ENCODE measurements around the gene KIF6.

KIF6 gene

DNA sequence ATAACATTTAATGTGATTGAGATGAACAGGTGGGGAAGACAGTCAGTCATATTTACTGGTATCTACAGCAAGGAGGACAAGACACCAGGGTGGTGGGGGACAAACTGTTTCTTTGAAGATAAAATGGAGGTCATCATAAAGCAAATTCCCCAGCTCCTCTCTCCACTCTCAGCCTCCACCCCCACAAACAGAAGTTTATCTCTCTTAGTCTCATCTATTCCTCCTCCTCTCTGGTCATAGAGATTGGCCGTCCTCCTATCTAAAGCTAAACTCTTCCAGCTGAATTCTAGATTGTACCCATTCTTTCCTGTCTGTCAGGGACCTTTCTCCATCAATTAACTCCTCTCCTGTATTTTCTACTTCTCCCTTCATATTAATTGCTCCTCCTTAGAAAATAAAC lies 71.1 kb downstream of the KIF6 start:
- no peak for DNase-seq

DNA sequence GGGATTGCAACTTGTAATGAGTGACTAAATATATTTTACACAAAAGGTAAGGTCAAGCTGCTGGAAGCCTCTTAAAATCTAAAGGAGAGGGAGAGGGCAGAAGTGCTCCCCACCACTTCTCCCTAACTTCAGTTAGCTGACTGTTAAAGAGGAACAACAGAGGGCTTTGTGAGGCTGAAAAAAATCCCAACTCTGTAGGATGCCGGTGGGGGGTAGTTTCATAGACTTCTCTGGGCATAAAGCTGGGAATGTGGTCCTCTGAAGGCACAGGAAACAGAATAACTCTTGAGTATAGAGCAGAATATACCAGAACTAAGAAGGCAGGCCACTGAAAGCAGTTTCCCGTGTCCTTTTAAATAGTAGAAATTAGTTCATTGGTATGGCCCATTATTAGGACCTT lies 71.6 kb downstream of the KIF6 start:
- DNase-seq, result no peak

DNA sequence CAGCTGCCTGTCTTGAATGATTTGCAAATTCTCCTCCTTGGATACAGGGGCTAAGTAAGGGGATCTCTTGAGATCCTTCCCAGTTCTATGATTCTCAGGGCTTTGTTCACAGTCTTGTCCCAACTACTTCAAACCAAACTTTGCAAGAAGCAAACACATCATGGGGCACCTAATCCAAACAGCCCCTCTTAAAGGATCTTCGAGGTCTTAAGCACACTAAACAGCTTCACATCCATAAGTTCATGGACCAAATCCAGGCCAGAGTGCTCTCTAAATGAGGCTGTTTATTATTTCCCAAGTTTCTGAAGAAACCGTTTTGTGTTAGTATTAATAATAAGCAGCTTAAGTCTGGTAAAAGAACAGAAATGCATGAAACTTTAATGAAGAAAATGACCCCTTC lies 75.2 kb downstream of the KIF6 start:
- no peak for DNase-seq

DNA sequence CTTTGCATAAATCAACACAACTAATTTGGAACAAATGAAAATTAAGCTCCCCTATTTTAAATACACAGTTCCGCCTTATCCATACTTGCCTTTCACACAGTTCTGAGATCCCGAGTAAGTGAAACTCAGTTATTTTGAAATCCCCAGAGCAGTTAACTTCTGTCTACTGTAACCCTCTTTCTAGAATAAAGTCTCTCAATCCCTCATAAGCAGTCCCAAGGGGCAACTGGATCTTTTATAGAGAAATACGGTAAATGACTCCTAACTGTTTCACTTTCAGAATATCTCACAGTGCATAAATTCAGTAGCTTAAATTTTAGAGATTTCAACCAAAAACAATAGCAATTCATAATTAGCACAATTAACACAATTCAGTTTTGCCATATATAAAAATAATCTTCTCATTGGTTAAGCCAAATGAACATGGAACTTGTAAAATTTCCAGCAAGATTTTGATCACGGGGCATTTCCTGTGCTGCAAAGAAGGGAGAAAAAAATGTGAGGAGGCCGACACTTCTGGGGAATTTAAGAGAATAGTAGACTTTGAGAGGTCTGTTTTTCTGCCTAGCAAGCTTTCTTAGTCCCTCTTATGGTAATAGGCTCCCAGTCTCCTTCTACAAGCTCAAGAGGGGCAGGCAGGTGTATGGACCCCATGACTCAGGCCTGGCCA lies 78.3 kb downstream of the KIF6 start:
- no peak for DNase-seq

DNA sequence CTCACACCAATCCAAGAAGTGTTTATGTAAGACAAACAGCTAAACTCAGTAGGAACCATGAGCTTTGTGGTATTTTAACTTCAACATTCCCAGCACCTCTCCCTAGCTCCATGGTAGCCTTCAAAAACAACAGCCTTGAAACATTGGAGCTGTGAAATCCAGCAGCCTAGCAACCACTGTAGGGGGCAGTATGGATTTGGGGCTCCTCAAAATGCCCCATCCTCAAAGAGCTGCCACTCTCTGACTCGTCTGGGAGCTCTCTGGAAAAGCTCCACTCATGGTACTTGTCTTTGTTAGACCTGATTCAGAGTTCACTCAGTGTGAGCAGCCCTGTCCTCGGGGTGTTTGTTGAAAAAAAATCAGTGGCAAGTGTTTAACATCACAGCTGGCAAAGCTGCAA lies 82.9 kb downstream of the KIF6 start:
- DNase-seq, result no peak

DNA sequence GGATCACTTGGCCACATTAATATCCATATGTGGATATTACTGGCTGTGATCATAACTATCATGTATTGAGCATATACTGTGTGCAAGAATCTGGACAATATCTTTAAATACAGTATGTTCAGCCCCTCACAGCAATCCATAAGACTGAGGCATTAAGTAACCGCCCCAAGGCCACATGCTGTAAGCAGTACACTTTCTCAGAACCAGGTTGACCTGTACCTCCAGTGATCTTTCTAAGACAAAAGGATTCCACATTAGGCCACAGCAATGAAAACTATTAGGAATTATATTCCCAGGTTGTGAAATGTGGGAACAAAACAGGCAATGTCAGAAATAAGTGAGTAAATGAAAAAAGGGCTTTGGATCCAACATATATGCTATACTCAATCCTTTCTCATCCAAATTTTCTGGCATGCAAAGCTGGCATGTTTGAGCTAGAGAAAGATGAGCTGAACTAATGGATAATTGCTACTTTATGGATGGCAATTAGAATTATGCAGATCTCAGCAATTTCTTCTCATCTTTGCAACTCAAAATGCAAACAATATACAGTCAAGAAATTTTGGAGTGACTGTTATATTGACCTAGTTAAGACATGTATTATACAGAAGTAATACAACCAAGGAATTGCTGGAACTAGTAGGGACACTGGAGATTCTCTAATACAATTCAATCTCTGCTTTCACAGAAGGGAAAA lies 86.9 kb downstream of the KIF6 start:
- DNase-seq, result no peak

DNA sequence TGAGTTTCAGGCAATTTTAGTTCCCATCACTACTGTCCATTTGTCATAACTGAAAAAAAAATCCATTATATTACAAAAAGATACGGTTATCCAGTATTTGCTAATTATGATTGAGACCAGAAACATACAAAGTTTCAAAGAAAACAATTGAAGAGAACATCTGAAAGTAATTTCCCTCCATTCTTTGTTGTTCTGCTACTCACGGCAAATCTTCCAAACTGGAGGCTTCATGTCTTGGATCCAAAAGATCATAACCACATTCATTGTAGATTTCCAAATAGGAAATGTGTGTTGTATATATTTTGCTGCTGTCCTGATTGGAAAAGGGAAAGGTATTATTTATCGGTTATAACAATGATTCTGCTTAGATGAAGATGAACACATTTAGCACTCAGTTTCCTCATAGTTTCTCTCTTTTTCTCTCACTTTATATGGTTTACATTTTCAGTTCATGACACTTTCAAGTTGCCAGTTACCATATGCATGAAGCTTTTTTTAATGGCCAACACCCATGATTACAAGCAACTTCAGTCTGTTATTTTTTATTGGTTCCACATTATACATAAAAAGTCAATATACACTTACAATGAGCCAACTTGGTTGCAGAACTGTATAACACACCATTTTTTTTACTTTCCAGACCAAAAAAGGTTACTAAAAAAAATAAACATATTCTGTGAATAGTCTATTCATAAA lies 90.4 kb downstream of the KIF6 start:
- DNase-seq, result no peak

DNA sequence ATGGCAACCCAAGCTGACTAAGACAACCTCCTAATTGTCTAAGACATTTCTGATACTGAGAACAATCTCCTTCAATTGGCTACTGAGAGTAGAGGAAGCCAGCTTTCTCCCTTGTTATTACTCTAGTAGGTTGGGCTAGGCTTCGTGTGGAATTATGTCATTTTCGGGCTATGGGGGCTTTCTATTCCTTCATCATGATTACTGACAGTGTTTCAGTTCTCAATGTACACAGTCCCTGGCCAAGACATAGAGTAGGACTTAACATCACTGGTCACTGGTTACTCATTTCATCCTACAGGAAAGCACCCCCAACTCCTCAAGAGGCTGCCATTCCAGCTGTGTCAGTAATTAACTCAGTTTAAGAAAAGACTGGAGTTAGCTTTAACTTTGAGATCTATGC lies 100.0 kb downstream of the KIF6 start:
- no peak for DNase-seq

DNA sequence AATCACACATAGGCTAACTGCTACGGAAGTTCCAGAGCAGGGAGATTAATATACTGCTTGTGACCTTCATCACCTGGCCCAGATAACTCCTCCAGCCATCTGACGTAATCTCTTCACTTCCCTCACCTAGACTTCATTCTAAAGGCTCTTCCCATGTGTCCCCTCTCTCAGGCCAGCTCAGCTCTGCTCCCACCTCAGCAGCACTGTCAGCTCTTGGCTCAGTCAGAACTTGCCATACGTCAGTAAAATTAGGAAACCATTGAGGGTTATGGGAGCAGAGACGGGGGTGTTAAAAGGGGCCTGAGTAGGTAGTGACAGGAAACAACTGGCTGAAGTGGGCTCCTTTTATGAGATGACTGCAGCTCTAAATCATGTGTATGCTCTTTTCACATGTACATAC lies 101.5 kb downstream of the KIF6 start:
- no peak for DNase-seq

DNA sequence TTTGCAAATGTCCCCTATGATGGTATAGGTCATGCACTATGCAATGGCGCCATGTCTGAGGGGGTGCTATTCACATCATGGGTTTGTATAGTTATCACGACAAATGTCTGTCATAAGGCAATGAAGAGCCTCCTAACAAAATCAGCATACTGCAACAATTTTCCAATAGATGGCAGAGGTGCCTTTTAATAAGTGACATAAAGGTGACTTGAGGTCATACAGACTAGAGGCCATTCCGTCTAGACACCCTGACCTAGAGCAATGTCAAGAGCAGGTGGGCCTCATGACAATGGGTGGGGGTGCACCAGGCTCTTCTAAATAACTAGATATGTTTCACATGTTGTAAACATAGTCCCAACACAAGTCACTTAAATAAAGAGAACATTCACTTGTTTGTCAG lies 107.7 kb downstream of the KIF6 start:
- DNase-seq, result no peak

DNA sequence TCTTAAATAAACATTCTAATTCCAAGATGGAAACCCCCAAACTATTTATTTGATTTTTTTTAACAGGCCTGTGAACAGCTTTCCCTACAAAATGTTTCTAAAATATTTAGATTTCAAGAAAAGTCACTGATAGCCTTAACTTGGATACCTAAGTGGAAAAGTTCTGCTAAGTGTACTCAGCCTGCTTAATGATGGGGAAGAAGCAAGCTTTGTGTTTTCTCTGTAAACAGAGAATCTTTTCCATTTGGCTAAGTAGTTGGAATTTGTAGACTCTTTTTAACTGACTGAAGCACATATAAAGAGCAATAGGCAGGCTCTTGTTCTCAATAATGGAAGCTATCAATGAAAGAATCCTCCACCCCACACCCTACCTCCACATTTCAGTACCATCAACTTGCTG lies 108.2 kb downstream of the KIF6 start:
- DNase-seq, result no peak

DNA sequence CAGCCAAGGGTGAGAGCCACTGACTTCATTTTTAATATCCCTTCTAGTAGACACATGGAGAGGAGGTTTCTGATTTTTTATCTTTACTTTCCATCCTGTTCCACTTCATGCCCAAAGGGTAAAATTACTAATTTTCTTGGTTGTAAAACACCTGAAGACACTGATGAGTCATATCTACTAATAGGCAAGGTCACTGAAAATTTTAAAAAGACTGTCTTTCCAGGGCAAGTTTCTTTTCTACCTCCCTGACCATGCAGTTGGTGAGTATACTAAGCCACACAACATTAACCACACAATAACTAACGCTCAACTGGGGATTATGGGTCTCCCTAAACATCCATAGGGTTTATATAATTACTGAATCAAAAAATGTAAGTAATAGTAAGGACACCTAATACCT lies 109.6 kb downstream of the KIF6 start:
- no peak for DNase-seq

DNA sequence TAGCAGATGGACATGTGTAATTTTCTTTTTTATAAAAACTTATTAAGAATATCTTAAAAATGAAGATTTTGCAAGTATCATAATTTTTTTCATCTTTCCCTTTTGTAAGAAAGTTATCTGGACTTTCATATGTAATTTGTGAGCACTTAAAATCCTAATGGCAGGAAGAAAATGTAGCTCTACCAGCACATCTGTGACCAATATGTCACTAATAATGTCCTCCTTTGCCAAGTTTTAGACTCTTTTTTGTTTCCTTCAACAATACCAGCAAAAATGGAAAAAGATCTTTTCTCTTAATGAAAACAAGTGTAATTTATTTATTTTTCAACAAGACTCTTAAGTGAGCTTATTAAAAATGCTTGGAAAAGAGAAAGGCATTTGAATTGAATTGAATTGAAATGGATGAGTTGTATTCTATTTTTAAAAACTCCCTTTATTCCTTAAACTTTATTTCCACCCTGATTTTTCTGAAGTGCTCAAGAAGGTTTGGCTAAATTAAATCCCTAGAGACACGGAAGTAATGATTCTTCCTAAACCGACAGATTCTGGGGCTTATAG lies 110.7 kb downstream of the KIF6 start:
- DNase-seq, result no peak

DNA sequence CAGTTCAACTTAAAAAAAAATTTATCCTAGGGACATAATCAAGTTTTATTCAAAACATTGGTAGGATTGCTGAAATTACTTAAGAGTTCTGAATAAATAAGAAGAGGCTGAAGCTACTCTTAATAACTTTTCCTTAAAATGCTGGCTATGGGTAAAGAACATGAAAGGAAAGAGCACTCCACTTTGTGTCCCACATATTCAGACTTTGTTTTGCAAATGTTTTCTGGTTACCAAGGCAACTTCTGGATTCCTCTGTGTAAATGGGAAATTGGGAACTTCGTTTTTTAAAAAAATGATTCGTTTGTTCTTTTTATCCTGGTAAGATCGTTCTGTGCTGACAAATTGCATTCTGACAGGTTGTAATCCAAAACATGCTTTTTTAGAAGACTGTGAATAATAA lies 115.0 kb downstream of the KIF6 start:
- DNase-seq, result no peak

DNA sequence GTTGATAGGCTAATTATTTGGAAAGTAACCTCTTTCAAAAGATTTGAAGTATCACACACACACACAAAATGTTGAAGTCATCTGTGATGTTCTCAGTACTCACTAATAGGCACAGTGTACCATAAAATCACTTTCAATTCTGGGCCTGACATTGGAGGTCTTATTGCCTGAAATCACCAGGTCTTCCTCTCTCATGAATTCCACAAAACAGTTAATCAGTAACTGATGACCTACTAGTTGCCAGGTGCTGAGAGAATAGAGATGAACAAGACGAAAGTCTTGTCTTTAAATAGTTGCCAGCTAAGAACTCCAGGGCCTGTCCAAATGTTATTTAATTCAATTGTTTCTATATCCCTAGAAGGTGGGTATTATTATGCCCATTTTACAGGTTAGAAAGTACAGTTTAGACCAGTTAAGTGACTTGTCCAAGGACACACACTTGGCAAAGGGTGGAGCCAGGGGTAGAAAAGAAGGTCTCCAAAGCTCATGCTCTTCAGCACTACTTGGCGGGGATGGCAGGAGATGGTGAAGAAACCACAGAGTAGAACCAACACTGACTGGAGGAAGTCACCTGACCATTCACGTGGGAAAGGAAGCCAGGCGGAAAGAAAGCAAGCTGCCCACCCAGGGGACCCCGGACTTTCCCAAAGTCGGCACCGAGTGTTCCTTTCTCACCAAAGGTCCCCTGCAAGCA lies 116.4 kb downstream of the KIF6 start:
- no peak for DNase-seq

DNA sequence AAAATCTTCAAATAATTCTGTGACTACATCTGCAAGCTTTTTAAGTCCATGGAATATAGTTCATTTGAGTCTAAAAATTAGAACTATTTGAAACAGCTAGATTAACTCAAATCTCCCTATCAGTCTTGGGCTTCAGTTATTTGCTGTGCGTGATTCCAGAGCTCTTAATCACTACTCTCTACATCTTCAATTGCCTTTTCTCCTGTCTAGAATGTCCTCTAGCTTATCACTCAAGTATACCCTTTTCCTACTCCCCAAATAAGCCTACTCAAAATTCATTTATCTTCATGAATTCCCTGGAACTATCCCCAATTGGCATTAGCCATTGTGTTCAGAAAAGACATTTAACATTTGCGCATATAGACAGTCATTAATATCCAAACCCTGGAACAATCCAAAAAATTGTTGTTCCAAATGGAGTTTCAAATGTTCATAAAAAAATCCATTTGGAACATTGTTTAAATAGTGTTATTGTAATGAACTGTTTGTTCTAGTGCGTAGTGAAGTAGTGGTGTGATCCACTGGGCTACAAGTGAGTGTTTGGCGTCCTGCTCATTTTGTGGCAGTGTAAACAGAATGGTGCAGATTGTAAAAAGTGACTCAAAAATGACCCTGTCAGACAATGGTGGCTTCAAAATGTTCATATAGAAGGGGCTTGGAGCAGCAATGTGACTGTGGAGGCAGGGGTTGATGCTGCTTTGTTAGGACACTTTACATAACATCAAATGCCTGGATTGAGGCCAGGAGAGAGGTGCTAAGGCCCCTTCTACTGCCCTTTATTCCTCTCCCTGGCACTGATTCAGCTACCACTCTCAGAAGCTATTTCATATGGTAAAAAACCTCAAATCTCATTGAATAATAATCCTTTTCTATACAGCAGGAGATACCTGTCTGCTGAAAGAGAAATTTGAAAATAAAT lies 122.3 kb downstream of the KIF6 start:
- no peak for DNase-seq

DNA sequence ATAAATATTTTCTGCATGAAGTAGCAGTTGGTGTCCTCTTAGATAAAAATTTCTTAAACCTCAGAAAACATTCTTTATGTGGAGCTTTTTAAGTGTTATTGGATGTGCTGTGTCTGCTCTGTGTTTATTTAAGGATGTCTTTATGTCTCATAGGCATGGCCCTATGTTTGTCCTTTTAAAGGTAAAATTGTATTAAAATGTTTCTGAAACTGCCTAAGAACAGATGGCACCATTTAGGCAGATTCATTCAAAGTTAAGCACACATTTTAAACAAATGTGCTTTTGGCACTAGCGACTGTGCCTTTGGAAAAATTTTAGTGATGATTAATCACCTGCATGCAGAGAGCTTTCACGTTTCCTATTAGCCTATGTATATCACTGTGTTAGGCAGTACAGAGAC lies 125.2 kb downstream of the KIF6 start:
- DNase-seq, result no peak

DNA sequence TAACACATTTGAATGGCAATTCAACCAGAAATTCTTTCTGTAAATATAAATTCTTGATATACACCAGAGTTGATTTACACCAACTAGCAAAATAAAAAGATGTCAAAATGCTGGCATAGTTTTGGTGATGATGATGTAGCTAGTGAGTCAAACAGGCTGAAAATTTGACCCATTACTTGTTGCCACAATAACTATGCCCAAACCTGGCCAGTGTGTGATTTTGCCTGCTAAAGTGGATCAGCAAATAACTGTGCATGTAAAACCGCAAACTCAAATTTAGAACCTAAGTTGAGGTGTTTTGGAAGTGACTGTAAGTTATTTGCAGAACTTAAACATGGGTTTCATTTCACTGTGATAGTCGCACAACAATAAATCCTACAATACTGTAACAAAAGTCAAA lies 125.9 kb downstream of the KIF6 start:
- DNase-seq, result no peak

DNA sequence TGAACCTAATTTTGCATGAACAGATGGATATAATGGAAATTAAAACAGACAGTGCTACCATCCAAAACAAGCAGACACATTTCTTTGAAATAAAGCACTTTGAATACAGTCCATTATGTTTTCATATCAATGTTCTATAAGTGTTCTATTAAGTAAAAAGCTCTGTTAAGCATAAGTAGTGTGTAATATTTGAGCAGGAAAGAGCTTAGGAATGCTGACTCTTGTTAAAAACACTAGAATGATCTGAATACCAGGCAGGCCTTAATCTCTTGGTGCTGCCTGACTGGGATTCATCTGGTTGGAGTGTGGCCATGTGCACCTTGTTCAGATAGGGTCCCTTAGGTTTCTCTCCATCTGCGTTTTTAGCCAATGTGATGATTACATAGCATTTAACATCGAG lies 130.9 kb downstream of the KIF6 start:
- DNase-seq, result no peak

DNA sequence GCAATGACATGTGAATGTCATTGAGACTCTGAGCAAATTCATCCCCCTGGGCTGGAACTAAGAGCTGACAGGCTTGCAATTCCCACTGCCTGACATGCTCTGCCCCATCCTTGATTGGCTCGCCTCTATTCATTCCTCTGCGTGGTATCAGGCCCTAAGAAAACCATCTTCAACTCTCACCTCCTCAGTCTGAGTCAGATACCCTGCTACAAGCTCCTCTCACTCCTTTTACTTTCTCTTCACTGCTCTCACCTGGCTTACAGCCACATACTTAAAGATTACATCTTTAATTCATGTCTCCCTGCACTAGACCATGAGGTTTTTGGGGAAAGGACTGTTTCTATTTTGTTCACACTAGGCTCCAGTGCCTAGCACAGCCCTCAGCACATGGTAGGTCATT lies 131.6 kb downstream of the KIF6 start:
- DNase-seq, result no peak

DNA sequence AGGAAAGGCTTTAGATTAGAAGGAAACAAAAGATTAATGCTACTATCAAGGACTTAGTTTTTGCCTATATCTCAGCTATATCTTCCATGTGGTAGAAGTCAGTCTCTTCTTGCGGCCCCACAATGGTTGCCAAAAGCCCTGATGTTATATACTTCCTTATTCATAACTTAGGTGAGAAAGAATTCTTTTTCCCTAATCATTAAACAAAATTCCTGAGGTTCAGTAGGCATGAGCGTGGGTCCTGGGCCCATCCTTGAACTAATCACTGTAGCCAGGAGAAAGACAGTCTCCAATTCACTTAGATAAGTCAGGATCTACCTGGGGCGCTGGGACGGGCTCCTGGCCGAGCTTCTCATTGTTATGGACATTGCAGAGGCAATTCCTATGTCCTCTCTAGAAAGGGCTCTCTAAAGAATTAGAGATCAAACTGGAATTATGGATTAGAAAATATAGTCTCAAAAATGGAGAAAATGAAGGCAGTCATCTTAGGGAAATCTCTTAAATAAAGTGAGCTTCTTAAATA lies 134.3 kb downstream of the KIF6 start:
- DNase-seq, result no peak

DNA sequence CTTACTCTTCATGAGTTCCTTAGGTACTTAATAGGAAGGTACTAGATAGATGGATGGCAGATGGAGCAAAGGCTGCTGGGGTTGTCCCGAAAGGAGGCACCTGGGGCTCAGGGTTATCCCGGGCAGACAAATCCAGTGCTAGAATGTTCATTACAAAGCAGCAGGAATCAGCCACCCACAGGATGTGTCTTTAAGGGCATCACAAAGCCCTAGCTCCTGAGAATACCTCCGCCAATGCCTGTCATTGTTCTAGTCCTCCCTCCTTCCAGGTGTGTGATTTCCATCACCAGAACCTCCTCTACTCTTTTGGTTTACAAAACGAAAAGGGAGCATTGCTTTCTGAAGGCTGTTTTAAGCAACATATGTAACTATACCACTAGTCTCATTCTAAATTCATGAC lies 138.1 kb downstream of the KIF6 start:
- no peak for DNase-seq
